ENCODE data around the gene TBC1D22B. TPM values are rescaled to one million over a fixed set of nuclear protein-coding genes. Genes with fewer than 3 reads are reported as not detected.

The TBC1D22B gene
- polyA plus RNA-seq, 1 of the 3 experiments (the other 2 are of a cell fraction): 5.3 TPM

- no peak for TF ChIP-seq RCOR1 (IDR thresholded peaks at IDR 0.05; ENCODE audit: low read length)
- TF ChIP-seq CHD2 (IDR thresholded peaks at IDR 0.05; ENCODE audit: low read length, partially characterized antibody): no peak
- TF ChIP-seq TCF12 (IDR thresholded peaks at IDR 0.05): peak; percentile 86; the same call in 1 of the 2 replicates
- peak; percentile 77; the same call in 1 of the 2 replicates for TF ChIP-seq RXRA (IDR thresholded peaks at IDR 0.05; ENCODE audit: borderline replicate concordance, low read depth)
- TF ChIP-seq EP300 (IDR thresholded peaks at IDR 0.05; ENCODE audit: borderline replicate concordance in 1 of 2, low read depth in 1 of 2, low read length in 1 of 2): peak in 1 of 2 experiments; percentile 86; a peak in 2 of 4 replicates
- TF ChIP-seq SMC3 (IDR thresholded peaks at IDR 0.05; ENCODE audit: low read depth, low read length): no peak
- TF ChIP-seq MXI1 (IDR thresholded peaks at IDR 0.05; ENCODE audit: low read depth, low read length): no peak
- peak; percentile 51; the same call in 1 of the 2 replicates for TF ChIP-seq MEF2A (IDR thresholded peaks at IDR 0.05; ENCODE audit: borderline replicate concordance, low read depth)
- peak; percentile 72 for TF ChIP-seq PBX3 (IDR thresholded peaks at IDR 0.05)
- TF ChIP-seq POLR2AphosphoS5 (IDR thresholded peaks at IDR 0.05; ENCODE audit: low read depth, low read length): peak; percentile 12; the same call in 1 of the 2 replicates
- peak; percentile 75; the same call in 1 of the 2 replicates for TF ChIP-seq YY1 (IDR thresholded peaks at IDR 0.05; ENCODE audit: low read depth)
- peak; percentile 97 for TF ChIP-seq NFIC (IDR thresholded peaks at IDR 0.05; ENCODE audit: borderline replicate concordance)
Observed at GRCh38 chr6:37239950-37240713, 17.4 kb upstream of the TBC1D22B start (continued).

- DNase-seq: no peak
- Histone ChIP-seq H3K36me3 (replicated peaks in 1 of 2; ENCODE audit: control insufficient read depth in 1 of 2, insufficient read depth in 2 of 2, low read length in 1 of 2) (no peaks in the 10 kb centered on the region), H4K20me1 (ENCODE audit: insufficient read depth) (no peaks in the 10 kb centered on the region), H3F3A (replicated peaks; ENCODE audit: insufficient read depth) (peaks cover 60% of the 10 kb centered on the region), H3K27ac (ENCODE audit: low read depth in 2 of 2, low read length in 1 of 2) (peak overlapping the region; percentile 88 to 100), H3K9ac (no peak overlapping the region; the same call in 1 of the 2 replicates), H3K9me3 (no peaks in the 10 kb centered on the region), H3K4me2 (no peak overlapping the region), H3K79me2 (ENCODE audit: insufficient read depth) (no peaks in the 10 kb centered on the region), H3K9me2 (no peaks in the 10 kb centered on the region), H2AFZ (ENCODE audit: low read depth) (no peak overlapping the region), H3K27me3 (ENCODE audit: insufficient read depth) (no peaks in the 10 kb centered on the region), H3K4me1 (ENCODE audit: control insufficient read depth in 1 of 2, insufficient read depth in 2 of 2, low read depth in 1 of 2, low read length in 1 of 2) (peaks cover 24 to 30% of the 10 kb centered on the region in 2 experiments), H3K4me3 (ENCODE audit: low read depth in 2 of 2, low read length in 1 of 2) (no peak overlapping the region)
- ChIA-PET POLR2A (no interaction called here), CTCF (interaction anchor here (0.8 kb wide), 1 partner anchor 21 kb away, joined by 4 read pairs; no protein-coding TSS in a partner anchor)
- WGBS (ENCODE audit: low lambda C conversion rate): 98% methylated on average over 5 of the region's 6 CpGs
- TF ChIP-seq USF1 (IDR thresholded peaks at IDR 0.05; ENCODE audit: borderline replicate concordance, low read depth) (no peak), YY1 (IDR thresholded peaks at IDR 0.05; ENCODE audit: low read depth) (no peak), SMC3 (IDR thresholded peaks at IDR 0.05; ENCODE audit: low read depth, low read length) (no peak), CTCF (IDR thresholded peaks at IDR 0.05) (no peak), GABPA (IDR thresholded peaks at IDR 0.05; ENCODE audit: low read depth) (no peak), JUND (IDR thresholded peaks at IDR 0.05) (no peak), MXI1 (IDR thresholded peaks at IDR 0.05; ENCODE audit: low read depth, low read length) (no peak), IRF3 (IDR thresholded peaks at IDR 0.05; ENCODE audit: low read depth, low read length) (no peak), FOXJ3 (CRISPR knock-in tag; IDR thresholded peaks at IDR 0.05) (no peak)
Observed at GRCh38 chr6:37241131-37241530, 16.4 kb upstream of the TBC1D22B start.
